ENCODE results near the gene PAN3. TPM values are rescaled to one million over a fixed set of nuclear protein-coding genes. Genes with fewer than 3 reads are reported as not detected.
A peak's percentile ranks its signal among the peaks of the same experiment; 100 is the strongest.

PAN3 gene
- total RNA-seq, 2 donors from 2014 or later = 19.4 to 35.4 TPM

- ATAC-seq (no peak), DNase-seq (ENCODE audit: low spot score in 2 of 2) (no peak)
- peaks cover 17 to 49% of the 10 kb centered on the region in 2 donors for H3K36me3 Mint-ChIP-seq
- H3K27ac Mint-ChIP-seq = no peak overlapping the region
- peaks cover 3 to 5% of the 10 kb centered on the region in 2 donors for H3K9me3 Mint-ChIP-seq
Observed at GRCh38 chr13:28246891-28247290, 108.5 kb downstream of the PAN3 start.

- Mint-ChIP-seq H3K9me3 (peaks cover 3 to 5% of the 10 kb centered on the region in 2 donors), H3K27ac (no peak overlapping the region), H3K36me3 (peaks cover 10 to 47% of the 10 kb centered on the region in 2 donors)
- DNase-seq (ENCODE audit: low spot score in 2 of 2) (no peak), ATAC-seq (no peak)
Observed at GRCh38 chr13:28248080-28248479, 109.7 kb downstream of the PAN3 start.

- no peak overlapping the region for H3K27ac Mint-ChIP-seq
Observed at GRCh38 chr13:28250542-28250941, 112.2 kb downstream of the PAN3 start.

GRCh38 chr13:28251466-28251865 is 113.1 kb downstream of the PAN3 start:
- Mint-ChIP-seq H3K27ac (peak overlapping the region in 1 of 2 donors; percentile 65), H3K36me3 (peaks cover 7 to 28% of the 10 kb centered on the region in 2 donors), H3K9me3 (peaks cover 2% of the 10 kb centered on the region in 2 donors)
- DNase-seq (ENCODE audit: low spot score in 2 of 2) (no peak), ATAC-seq (no peak)

More at GRCh38 chr13:28250542-28250941, 112.2 kb downstream of the PAN3 start:
- peaks cover 10 to 35% of the 10 kb centered on the region in 2 donors for H3K36me3 Mint-ChIP-seq
- ATAC-seq (no peak), DNase-seq (ENCODE audit: low spot score in 2 of 2) (no peak)
- H3K9me3 Mint-ChIP-seq = peaks cover 3 to 5% of the 10 kb centered on the region in 2 donors

- Mint-ChIP-seq H3K36me3 (peaks cover 9 to 24% of the 10 kb centered on the region in 2 donors), H3K27ac (no peak overlapping the region), H3K9me3 (no peaks in the 10 kb centered on the region)
- no peak for ATAC-seq
- no peak for DNase-seq (ENCODE audit: low spot score in 2 of 2)
Observed at GRCh38 chr13:28252547-28252946, 114.2 kb downstream of the PAN3 start.

- DNase-seq (ENCODE audit: low spot score in 2 of 2) (no peak), ATAC-seq (no peak)
- Mint-ChIP-seq H3K27ac (no peak overlapping the region), H3K36me3 (peaks cover 1 to 10% of the 10 kb centered on the region in 2 donors), H3K9me3 (no peaks in the 10 kb centered on the region)
Observed at GRCh38 chr13:28257305-28257704, 119.0 kb downstream of the PAN3 start.

- ATAC-seq (no peak), DNase-seq (ENCODE audit: low spot score in 2 of 2) (no peak)
- Mint-ChIP-seq H3K36me3 (peaks cover 11 to 18% of the 10 kb centered on the region in 2 donors), H3K9me3 (no peaks in the 10 kb centered on the region), H3K27ac (no peak overlapping the region)
Observed at GRCh38 chr13:28258417-28258816, 120.1 kb downstream of the PAN3 start.

GRCh38 chr13:28267497-28267896 is 129.2 kb downstream of the PAN3 start:
- Mint-ChIP-seq H3K27ac (no peak overlapping the region), H3K9me3 (peaks cover 3 to 7% of the 10 kb centered on the region in 2 donors), H3K36me3 (peaks cover 16 to 42% of the 10 kb centered on the region in 2 donors)
- DNase-seq (ENCODE audit: low spot score in 2 of 2) (no peak), ATAC-seq (peak in 1 of 2 donors; percentile 53)

GRCh38 chr13:28268800-28269223 is 130.5 kb downstream of the PAN3 start:
- peaks cover 9 to 32% of the 10 kb centered on the region in 2 donors for H3K36me3 Mint-ChIP-seq

GRCh38 chr13:28271056-28271840 is 132.9 kb downstream of the PAN3 start:
- no peak overlapping the region for H3K27ac Mint-ChIP-seq
- H3K36me3 Mint-ChIP-seq = peaks cover 9 to 34% of the 10 kb centered on the region in 2 donors
- peaks cover 3 to 7% of the 10 kb centered on the region in 2 donors for H3K9me3 Mint-ChIP-seq
- ATAC-seq (no peak), DNase-seq (ENCODE audit: low spot score in 2 of 2) (no peak)

More at GRCh38 chr13:28268800-28269223, 130.5 kb downstream of the PAN3 start:
- peak in 1 of 2 donors; percentile 7 for DNase-seq (ENCODE audit: low spot score in 2 of 2)
- no peak overlapping the region for H3K27ac Mint-ChIP-seq
- peak; percentile 88 to 100 for ATAC-seq
- H3K9me3 Mint-ChIP-seq = peaks cover 3 to 7% of the 10 kb centered on the region in 2 donors

GRCh38 chr13:28273919-28274318 is 135.6 kb downstream of the PAN3 start:
- H3K9me3 Mint-ChIP-seq = no peaks in the 10 kb centered on the region
- peak overlapping the region in 1 of 2 donors; percentile 9 for H3K27ac Mint-ChIP-seq
- no peak for DNase-seq (ENCODE audit: low spot score in 2 of 2)
- peaks cover 0 to 17% of the 10 kb centered on the region in 2 donors for H3K36me3 Mint-ChIP-seq
- no peak for ATAC-seq

GRCh38 chr13:28282451-28282850 is 144.1 kb downstream of the PAN3 start:
- H3K36me3 Mint-ChIP-seq = peaks cover 13 to 22% of the 10 kb centered on the region in 2 donors
- no peaks in the 10 kb centered on the region for H3K9me3 Mint-ChIP-seq
- DNase-seq (ENCODE audit: low spot score in 2 of 2) (no peak), ATAC-seq (no peak)
- H3K27ac Mint-ChIP-seq = no peak overlapping the region

- peaks cover 13 to 24% of the 10 kb centered on the region in 2 donors for H3K36me3 Mint-ChIP-seq
- H3K27ac Mint-ChIP-seq = no peak overlapping the region
- DNase-seq (ENCODE audit: low spot score in 2 of 2) (no peak), ATAC-seq (no peak)
- H3K9me3 Mint-ChIP-seq = no peaks in the 10 kb centered on the region
Observed at GRCh38 chr13:28283600-28283999, 145.3 kb downstream of the PAN3 start.

- peaks cover 13 to 15% of the 10 kb centered on the region in 2 donors for H3K36me3 Mint-ChIP-seq
- H3K9me3 Mint-ChIP-seq = no peaks in the 10 kb centered on the region
- peak in 1 of 2 donors; percentile 9 for ATAC-seq
Observed at GRCh38 chr13:28286263-28286662, 147.9 kb downstream of the PAN3 start.

GRCh38 chr13:28297341-28297740 is 159.0 kb downstream of the PAN3 start:
- Mint-ChIP-seq H3K36me3 (peaks cover 0 to 6% of the 10 kb centered on the region in 2 donors), H3K9me3 (no peaks in the 10 kb centered on the region), H3K27ac (peak overlapping the region in 1 of 2 donors; percentile 7)
- DNase-seq (ENCODE audit: low spot score in 2 of 2) (no peak), ATAC-seq (no peak)

More at GRCh38 chr13:28286263-28286662, 147.9 kb downstream of the PAN3 start:
- H3K27ac Mint-ChIP-seq = peak overlapping the region in 1 of 2 donors; percentile 62
- DNase-seq (ENCODE audit: low spot score in 2 of 2) = no peak

- Mint-ChIP-seq H3K27ac (no peak overlapping the region), H3K9me3 (no peaks in the 10 kb centered on the region), H3K36me3 (peaks cover 0 to 6% of the 10 kb centered on the region in 2 donors)
- DNase-seq (ENCODE audit: low spot score in 2 of 2) (no peak), ATAC-seq (no peak)
Observed at GRCh38 chr13:28299916-28300315, 161.6 kb downstream of the PAN3 start.

GRCh38 chr13:28301839-28302238 is 163.5 kb downstream of the PAN3 start:
- Mint-ChIP-seq H3K36me3 (no peaks in the 10 kb centered on the region), H3K9me3 (no peaks in the 10 kb centered on the region), H3K27ac (no peak overlapping the region)
- ATAC-seq (peak in 1 of 2 donors; percentile 31), DNase-seq (ENCODE audit: low spot score in 2 of 2) (no peak)

All from activated naive CD4-positive, alpha-beta T cell treated with anti-CD3 and anti-CD28 coated beads, Interleukin-2, amount 50 U/mL, for 72 hours (primary cell).